TTC549 (cell line): Measurements from ENCODE around the gene OR4F3.
"Not testable (repeated sequence)": the region's sequence is repeated elsewhere in the genome, so short reads cannot be mapped to it uniquely, and the experiment has no call there.

Source experiments
- FAIRE-seq: peaks from 2 replicates; lab custom pipeline; 2012; peaks lifted over from hg19 to GRCh38; lab: Jason Lieb, UNC

Gene OR4F3

GRCh38 chr5:181366968-181367367 is at the start of gene OR4F3:
OR4F3 (plus strand) TSS chr5:181367268.
- not testable (repeated sequence) for FAIRE-seq
